ENCODE measurements around the gene ZNRF3.

GRCh38 chr22:28884747-28885350 is 1.5 kb downstream of the ZNRF3 start:
- TF ChIP-seq CTCF (IDR thresholded peaks at IDR 0.05) (no peak), POLR2A (IDR thresholded peaks at IDR 0.05) (no peak)
